GM19043 (cell line): ENCODE results near the gene ABHD11.
A peak's percentile ranks its signal among the peaks of the same experiment; 100 is the strongest.
"Not testable (repeated sequence)": the region's sequence is repeated elsewhere in the genome, so short reads cannot be mapped to it uniquely, and the experiment has no call there.

Source experiments
- ATAC-seq: cut with Tn5 transposase; IDR thresholded peaks from one replicate; pipeline ENCODE4 v1.9.1; 2021; ENCODE audit warnings: low read depth; ENCODE audit not compliant: unreplicated experiment

Gene ABHD11, protein sequence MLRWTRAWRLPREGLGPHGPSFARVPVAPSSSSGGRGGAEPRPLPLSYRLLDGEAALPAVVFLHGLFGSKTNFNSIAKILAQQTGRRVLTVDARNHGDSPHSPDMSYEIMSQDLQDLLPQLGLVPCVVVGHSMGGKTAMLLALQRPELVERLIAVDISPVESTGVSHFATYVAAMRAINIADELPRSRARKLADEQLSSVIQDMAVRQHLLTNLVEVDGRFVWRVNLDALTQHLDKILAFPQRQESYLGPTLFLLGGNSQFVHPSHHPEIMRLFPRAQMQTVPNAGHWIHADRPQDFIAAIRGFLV

DNA sequence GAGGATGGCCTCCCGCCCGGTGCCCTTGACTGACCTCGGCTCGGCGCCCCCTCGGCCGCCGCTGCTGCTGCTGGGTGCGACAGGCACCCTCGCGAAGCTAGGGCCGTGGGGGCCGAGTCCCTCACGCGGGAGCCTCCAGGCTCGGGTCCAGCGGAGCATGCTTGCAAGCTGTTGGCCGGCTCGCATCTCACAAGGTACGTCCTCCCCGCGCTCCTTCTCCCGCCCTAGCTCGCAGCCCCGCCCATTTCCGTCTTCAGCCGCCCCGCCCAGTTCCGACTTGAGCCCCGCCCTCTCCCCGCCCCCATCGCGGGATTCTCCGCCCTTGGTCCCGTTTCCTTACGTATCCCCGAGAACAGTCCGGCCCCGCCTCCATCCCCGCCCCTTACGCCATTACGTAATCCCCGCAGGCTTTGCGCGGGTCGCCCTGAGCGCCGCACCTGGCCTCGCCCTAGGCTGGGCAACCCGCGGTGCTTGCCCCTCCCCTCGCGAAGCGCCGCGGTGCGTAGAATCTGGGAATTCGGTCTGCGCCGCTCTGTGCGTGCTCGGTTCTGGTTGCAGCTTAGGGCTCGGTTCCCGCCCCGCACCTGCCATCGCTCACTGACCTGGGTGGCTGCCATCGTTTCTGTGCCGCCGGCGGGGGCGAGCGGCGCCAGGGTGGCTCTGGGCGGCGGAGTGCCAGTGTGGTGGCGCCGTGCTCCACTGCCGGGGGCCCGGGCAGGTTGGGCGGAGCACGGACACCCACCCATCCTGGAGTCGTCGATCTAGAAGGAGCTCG, at the start of gene ABHD11:
ABHD11 (minus strand) TSS at position 191 of the 775 bp plus-strand sequence; CDS start at position 159, 32 bp downstream.
- ATAC-seq, result peak; percentile 79

DNA sequence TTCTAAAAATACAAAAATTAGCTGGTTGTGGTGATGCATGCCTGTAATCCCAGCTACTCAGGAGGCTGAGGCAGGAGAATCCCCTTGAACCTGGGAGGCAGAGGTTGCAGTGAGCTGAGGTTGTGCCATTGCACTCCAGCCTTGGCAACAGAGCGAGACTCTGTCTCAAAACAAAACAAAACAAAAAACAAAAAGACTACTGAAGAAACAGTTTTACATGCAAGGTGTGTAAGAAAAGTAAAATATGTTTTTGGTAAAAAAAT, 49.1 kb upstream of the ABHD11 start:
- not testable (repeated sequence) for ATAC-seq

DNA sequence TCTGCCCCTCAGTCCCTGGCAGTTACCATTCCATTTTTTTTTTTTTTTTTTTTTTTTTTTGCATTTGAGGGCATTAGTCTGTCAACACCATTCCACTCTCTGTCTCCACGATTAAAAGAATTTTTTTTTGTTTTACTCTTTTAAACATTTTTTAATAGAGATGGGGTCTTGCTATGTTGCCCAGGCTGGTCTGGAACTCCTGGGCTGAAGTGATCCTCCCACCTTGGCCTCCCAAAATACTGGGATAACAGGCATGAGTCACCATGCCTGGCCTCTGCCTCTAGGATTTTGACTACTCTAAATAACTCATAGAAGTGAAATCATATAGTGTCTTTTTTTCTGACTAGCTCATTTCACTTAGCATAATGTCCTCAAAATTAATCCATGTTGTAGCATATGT, 48.0 kb upstream of the ABHD11 start:
- ATAC-seq, result no peak

DNA sequence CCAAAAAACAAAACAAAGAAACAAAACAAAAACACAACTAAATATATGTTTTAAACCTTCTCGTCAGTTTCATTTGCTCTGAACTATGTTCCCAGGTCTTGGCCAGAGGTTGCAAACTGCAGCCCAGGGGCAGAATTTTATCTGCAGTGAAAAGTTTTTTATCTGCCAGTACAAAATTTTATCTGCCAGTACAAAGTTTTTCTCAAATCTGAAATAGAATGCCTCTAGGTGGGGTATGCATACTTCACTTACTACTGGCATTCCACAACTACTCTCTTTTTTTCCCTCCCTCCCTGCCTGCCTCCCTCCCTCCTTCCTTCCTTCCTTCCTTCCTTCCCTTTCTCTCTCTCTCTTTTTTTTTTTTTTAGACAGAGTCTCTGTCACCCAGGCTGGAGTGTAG, 40.9 kb upstream of the ABHD11 start:
- ATAC-seq, result no peak

DNA sequence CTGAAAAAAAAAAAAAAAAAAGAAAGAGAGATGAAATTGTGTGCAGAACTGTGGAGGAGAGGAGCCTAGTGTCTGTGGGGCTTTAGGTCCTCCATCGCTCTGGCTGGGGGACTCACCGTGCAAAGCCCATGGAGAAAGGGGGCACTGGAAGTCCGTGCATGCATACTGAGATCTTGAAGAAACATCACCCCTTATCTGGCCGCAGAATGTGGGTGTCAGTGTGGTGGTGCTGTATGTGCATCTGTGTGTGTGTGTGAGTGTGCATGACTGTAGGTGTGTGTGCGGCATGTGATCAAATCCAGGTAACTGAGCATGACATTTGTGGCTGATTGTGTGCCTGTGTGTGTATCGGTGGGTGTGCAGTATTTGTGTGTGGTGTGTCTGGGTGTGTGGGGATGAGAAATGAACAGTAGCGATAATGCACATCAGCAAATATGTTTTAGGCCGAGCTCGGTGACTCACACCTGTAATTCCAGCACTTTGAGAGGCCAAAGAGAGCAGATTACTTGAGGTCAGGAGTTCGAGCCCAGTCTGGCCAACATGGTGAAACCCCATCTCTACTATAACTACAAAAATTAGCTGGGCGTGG, 40.3 kb upstream of the ABHD11 start:
- ATAC-seq, result no peak

DNA sequence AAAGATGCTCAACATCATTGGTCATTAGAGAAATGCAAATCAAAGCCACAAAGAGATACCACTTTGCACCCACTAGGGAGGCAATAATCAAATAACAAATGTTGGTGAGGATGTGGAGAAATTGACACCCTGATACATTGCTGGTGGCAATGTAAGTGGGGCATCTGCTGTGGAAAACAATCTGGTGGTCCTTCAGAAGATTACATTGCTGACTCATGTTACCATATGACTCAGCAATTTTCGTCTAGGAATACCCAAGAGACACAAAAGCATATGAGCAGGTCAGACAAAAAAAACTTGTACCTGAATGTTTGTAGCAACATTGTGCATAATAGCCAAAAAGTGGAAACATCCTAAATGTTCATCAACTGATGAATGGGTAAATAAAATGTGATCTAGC, 36.3 kb upstream of the ABHD11 start:
- no peak for ATAC-seq

DNA sequence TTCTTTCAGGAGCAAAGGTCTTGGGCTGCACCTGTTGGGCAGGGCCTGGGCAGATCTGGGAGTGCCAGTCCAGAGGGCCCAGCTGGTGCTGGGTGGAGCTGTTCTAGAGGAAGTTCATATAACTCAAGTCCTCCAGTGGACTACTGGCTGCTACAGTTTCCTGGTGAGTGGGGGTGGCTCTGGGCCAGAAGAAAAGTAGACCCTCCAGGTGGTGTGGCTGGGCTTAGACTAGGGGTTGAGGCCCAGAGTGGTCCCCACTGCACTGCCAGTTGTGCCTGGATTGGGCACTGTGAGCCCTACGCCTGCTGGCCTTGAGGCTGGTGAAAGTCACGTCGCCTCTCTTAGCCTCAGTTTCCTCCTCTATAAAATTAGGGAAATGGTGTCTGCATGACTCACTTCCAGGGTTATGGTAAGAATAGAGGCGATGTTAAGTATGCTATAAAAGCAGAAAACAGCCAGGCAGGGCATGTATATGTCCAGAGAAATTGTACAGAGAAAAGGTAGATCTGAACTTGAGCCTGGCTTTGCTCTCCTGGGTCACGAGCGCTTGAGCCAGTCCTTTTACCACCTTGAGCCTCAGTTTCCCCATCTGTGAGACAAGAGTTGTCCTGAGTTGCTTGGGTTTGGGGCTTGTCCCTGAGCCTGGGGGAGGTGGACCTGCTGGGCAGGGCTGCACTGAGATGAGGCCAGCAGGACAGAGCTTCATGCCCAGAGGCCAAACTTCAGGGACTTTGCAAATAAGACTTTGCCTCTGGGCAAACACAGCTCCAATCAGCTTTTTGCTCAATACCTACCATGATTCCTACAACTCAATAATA, 35.3 kb upstream of the ABHD11 start:
- ATAC-seq, result no peak

DNA sequence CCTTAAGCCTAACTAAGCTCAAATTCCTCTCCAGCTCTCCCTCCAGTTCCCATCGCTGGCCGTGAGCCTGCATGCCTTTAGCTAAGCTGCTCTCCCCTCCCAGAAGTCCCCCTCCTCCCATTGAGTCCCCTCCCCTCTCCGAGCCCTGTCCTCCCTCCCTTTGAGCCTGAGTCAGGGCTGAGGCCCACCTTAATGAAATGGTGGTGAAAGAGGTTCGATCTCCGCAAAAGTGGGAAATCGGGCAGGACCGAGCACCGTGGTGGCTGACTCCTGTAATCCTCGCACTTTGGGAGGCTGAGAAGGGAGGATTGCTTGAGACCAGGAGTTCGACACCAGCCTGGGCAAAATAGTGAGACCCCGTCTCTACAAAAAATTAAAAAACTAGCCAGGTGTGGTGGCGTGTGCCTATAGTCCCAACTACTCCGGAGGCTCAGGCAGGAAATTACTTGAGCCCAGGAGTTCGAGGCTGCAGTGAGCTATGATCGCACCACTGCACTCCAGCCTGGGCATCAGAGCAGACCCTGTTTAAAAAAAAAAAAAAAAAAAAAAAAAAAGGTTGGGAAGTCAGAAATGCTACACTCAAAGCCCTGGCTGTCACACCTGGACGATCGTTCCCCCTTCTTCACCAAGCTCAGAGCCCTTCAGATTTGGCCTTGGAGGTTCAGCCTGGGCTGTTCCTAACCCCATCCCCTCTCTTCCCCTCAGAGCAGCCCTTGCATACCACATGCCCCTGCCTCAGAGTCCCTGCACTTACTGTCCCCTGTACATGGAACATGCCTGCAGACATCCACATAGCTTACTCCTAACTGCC, 32.5 kb upstream of the ABHD11 start:
- ATAC-seq, result no peak

DNA sequence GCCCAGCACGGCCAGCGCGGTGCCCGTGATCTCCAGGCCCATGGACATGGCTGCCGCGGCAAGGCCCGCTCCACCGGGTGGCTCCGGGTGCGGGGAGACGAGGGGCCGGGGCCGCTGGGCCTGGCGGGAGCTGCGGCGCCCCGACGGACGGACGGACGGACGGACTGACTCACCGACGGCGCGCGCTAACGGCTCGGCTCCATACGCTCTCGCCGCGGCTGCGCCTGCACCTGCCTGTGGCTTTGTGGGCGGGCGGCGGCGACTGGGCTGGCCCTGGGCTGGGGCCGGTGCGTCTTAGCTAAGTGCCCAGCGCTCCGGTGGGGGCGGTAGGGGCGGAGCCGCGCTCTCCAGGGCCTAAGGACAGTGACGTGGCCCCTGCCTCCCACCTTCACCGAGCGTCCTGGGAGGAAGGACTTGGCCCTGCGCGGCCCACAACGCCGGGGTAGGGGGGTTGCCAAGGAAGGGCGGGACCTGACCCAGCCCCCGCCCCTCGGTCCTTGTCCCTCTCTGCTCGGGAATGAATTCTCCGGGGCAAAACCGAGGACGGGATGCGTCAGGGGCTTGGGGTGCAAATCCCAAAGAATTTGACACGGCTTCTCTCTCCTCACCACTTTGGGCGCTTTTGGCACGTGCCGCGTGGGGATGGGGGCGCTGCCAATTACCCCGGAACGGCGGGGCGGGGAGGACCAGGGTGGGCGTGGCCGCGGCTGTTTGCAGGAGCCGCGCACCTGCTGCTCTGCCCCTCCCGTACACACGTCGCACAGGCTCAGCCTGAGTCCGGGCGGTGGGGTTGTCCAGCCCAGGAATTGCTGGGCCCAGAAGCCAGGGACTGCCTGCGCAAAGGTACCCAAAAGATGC, 31.6 kb upstream of the ABHD11 start, which contains the start of gene CLDN3:
CLDN3 (minus strand) TSS at position 269 of the 858 bp plus-strand sequence; CDS start at position 48, 221 bp downstream.
- no peak for ATAC-seq

DNA sequence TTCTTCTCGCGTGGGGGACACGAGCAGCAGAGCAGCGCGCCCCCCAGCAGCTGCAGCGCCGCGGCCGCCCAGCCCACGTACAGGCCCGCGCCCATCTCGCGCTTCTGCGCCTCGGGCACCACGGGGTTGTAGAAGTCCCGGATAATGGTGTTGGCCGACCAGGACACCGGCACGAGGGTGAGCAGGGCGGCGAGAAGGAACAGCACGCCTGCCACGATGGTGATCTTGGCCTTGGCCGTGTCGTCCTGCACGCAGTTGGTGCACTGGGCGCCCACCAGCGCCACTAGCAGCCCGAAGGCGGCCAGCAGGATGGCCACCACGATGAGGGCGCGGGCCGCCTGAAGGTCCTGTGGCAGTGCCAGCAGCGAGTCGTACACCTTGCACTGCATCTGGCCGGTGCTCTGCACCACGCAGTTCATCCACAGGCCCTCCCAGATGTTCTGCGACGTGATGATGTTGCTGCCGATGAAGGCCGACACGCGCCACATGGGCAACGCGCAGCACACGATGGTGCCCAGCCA, 30.9 kb upstream of the ABHD11 start:
- no peak for ATAC-seq

DNA sequence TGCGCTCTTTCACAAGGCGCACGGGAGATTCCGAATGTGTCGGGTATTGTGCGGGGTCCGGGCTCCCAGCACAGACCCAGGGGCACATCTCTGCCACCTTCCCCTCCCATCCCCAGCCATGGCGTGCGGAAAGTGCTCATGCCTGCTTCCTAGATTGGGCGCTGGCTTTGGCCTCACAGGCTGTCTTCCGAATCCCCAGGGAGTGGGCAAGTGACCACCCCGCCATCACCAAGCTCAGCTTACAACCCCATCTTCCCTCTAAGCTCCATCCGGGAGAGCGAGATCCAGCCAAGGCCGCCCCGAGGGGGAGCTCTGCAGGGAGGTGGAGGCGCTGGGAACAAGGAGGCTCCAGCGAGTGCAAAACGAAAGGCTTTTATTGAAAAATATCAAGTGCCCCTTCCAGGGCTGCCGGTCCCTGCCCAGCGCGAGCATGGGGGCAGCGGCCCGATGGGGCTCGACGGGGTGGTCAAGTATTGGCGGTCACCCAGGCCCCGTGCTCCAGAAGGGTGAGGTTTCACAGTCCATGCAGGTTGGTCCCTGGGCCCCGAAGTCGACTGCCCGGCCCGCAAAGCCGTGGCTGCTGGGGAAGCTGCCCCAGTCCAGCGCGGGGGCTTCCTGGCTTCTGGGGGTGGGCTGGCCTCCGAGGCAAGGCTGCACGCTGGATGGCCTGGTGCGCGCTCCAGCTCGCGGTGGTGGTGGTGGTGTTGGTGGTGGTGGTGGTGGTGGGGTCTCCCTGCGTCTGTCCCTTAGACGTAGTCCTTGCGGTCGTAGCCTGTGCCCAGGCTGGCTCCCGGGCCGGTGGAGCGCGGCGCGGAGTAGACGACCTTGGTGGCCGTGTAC, 30.3 kb upstream of the ABHD11 start:
- ATAC-seq, result no peak

DNA sequence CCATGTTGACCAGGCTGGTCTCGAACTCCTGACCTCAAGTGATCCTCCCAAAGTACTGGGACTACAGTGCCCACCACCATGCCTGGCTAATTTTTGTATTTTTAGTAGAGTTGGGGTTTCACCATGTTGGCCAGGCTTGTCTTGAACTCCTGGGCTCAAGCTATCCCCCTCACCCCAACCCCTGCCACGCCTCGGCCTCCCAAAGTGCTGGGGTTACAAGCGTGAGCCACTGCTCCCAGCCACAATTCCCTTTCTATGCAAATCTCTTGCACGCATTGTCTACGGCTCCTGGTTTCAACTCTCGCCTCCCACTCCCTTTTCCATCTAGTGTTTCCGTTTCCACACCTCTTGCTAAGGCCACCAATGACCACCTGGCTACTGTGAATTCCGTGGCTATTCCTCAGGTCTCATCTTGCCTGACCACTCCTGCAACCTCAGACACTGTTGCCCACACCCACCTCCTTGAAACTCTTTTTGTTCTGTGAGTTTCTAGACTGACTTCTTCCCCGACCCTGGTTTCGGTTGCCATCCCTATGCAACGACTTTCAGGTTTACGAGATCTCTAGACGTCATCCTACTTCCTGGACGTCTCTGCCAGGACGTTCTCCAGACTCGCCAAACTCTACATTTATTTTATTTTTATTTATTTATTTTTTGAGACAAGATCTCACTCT, 28.1 kb upstream of the ABHD11 start:
- ATAC-seq, result no peak

DNA sequence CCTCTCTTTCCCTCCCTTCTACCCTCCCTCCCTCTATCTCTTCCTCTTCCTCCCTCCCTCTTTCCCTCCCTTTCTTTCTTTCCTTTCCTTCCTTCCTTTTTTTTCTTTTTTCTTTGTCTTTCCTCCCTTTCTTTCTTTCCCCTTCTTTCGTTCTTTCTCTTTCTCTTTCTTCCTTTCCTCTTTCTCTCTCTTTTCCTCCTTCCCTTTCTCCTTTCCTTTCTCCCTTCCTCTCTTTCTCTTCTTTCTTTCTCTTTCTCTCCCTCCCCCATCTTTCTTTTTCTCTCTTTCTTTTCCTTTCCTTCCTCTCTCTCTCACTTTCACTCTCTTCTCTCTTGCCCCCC, 24.0 kb upstream of the ABHD11 start:
- no peak for ATAC-seq

DNA sequence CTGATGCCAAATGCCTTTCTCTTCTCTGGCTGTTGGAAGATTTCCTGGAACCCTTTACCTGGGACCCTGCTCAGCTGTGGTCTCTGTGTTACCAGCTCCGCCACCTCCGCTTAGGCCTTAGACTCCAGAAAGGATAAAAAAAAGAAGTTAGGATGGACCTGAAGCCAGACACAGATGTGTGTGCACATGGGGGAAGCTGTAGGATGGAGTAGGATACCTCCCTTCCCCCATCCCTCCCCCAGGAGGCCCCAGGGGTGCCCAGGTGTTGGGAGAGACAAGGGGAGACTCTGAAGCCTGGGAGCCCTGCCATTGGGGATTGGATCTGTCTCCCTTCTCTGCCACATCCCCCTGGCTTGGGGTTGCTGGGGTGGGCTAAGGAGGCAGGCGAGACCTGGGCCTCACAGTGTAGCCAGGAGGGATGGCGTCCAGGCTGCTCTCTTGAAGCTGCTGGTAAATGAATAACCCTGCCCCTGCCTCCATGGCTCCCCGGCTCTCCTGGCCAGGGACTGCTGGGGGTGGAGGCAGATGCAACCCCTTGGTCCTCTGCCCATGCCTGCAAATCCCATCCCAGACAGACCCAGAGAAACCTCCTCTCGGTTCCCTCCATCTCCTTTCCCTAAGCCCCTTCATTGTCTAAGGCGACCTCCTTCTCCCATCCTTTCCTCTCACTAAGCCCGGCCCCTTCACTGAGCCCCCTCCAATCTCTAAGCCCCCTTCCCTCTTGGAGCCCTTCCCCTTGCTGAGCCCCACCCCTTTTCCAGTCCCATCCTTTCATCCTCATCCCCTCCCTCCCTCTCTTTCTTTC, 23.5 kb upstream of the ABHD11 start:
- ATAC-seq, result no peak

DNA sequence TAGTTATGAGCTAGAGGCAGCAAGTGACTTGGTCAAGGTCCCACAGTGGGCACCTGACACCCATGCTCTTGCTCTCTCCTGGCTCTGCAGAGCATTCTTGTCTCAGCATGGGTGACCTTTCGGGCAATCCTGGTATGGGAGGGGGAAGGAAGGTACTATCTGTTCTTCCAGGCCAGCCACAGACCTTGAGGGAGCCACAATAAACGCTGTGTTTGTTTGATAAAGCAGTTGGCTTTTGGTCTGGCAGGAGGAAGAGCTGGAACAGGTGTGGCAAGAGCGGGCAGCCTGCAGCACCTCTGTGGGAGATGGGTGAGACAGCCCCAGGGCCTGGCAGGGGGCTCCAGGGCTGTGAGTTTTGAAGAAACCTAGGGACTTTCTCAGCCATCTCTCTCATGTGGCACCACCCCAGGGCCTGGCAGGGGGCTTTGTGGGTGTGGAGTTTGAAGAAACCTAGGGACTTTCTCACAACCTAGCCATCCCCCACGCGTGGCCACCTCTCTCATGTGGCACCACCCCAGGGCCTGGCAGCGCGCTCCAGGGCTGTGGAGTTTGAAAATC, 20.1 kb upstream of the ABHD11 start:
- no peak for ATAC-seq

DNA sequence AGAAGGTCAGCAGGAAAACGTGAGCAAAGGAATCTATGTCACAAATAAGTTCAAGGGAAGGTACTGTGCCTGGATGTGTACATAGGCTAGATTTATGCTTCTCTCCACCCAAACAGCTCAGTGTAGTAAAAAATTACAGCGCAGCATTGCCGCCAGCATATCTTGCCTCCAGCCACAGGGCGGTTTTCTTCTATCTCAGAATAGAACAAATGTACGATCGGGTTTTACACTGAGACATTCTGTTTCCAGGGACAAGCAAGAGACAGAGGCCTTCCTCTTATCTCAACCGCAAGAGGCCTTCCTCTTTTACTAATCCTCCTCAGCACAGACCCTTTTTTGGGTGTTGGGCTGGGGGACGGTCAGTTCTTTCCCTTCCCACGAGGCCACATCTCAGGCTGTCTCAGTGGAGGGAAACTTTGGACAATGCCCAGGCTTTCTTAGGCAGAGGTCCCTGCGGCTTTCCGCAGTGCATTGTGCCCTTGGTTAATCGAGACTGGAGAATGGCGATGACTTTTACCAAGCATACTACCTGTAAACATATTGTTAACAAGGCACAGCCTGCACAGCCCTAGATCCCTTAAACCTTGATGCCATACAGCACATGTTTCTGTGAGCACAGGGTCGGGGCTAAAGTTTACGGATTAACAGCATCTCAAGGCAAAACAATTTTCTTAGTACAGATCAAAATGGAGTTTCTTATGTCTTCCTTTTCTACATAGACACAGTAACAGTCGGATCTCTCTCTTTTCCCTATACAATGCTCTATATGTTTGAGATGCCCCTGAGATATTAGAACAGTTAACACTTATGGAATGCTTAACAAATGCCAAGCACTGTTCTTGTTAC, 11.6 kb upstream of the ABHD11 start:
- no peak for ATAC-seq
